Naive thymus-derived CD8-positive, alpha-beta T cell (primary cell): Measurements from ENCODE around the gene KIAA0513. TPM values are rescaled to one million over a fixed set of nuclear protein-coding genes. Genes with fewer than 3 reads are reported as not detected.
A peak's percentile ranks its signal among the peaks of the same experiment; 100 is the strongest.

ENCODE experiments used
- ATAC-seq, 2 donors: fragments of 150-1000 bp; cut with Tn5 transposase in 1 of 2; sonication (Bioruptor Pico), chemical (Tn5 transposase) in 1 of 2; 1 replicate in 1 of 2; 2 replicates in 1 of 2; pipeline ENCODE4 v1.10.0; 2021; ENCODE audit warnings: mild to moderate bottlenecking in 2 of 2, moderate library complexity in 2 of 2
- POLR2A ChIA-PET: fragments of 350-600 bp; sonication (Branson Sonifier 250); formaldehyde crosslinking; loops from one replicate; lab custom pipeline; 2021; ENCODE audit warnings: antibody characterized with exemption; lab: Charles Lee
- DNase-seq, 10 donors: peaks; one replicate each; pipeline versions ENCODE4 v3.0.0 to v3.0.0-alpha.2; 2020 to 2022
- H3K27ac Mint-ChIP-seq, 10 donors: one replicate each; pipeline ENCODE4 v1.8.0; 2020 to 2022; ENCODE audit warnings: mild to moderate bottlenecking in 10 of 10, mixed read lengths in 10 of 10, moderate library complexity in 4 of 10, inconsistent platforms in 1 of 10
- H3K27me3 Mint-ChIP-seq, 5 donors: one replicate each; pipeline ENCODE4 v1.8.0; 2021 to 2022; ENCODE audit warnings: mixed read lengths in 5 of 5
- H3K36me3 Mint-ChIP-seq, 3 donors: one replicate each; pipeline ENCODE4 v1.8.0; 2020 to 2022; ENCODE audit warnings: mixed read lengths in 3 of 3, mild to moderate bottlenecking in 2 of 3, inconsistent platforms in 1 of 3
- H3K4me1 Mint-ChIP-seq, 4 donors: one replicate each; pipeline ENCODE4 v1.8.0; 2021 to 2022; ENCODE audit warnings: mixed read lengths in 4 of 4
- H3K4me3 Mint-ChIP-seq, 10 donors: one replicate each; pipeline ENCODE4 v1.8.0; 2020 to 2022; ENCODE audit warnings: mild to moderate bottlenecking in 10 of 10, mixed read lengths in 10 of 10, moderate library complexity in 6 of 10, inconsistent platforms in 1 of 10
- H3K9me3 Mint-ChIP-seq, 9 donors: one replicate each; pipeline ENCODE4 v1.8.0; 2020 to 2022; ENCODE audit warnings: mixed read lengths in 9 of 9, mild to moderate bottlenecking in 3 of 9, inconsistent platforms in 1 of 9, moderate library complexity in 1 of 9
- polyA plus RNA-seq, 3 donors: library from polyadenylated mRNA; unstranded; fragments of 300-500 nt; fragmentation: Illumina TruSeq; gene quantifications; one replicate each; pipeline ENCODE4 v1.2.3, GENCODE V29; 2021
- total RNA-seq, 8 experiments: library from RNA in 2 of 8; stranded (reverse) in 2 of 8; gene quantifications; one replicate each; pipeline ENCODE4 v1.2.3 and lab custom pipeline; 2021 to 2026

The KIAA0513 gene
- total and polyA plus RNA-seq, 5 experiments from 2014 or later: 4.5 to 15.1 (median 12.1) TPM

GRCh38 chr16:85056211-85056748, 28.7 kb downstream of the KIAA0513 start:
- peak overlapping the region; percentile 92 to 99 (median 96) for H3K27ac Mint-ChIP-seq
- no peaks in the 10 kb centered on the region for H3K27me3 Mint-ChIP-seq
- H3K4me1 Mint-ChIP-seq: peaks cover 28 to 76% (median 47%) of the 10 kb centered on the region in 4 donors
- no peaks in the 10 kb centered on the region for H3K9me3 Mint-ChIP-seq
- no peak for DNase-seq
- peaks cover 0 to 3% (median 0%) of the 10 kb centered on the region in 3 donors for H3K36me3 Mint-ChIP-seq
- peak overlapping the region; percentile 77 to 92 (median 82) for H3K4me3 Mint-ChIP-seq
- ATAC-seq: no peak
- POLR2A ChIA-PET: interaction anchor here (0.6 to 3.1 kb wide), 12 partner anchors 9 to 538 kb away, joined by 3 to 35 read pairs (median 6); partner anchors contain the start of genes KIAA0513 and ZDHHC7

GRCh38 chr16:85057212-85057889, 29.8 kb downstream of the KIAA0513 start:
- no peak for ATAC-seq
- peaks cover 32 to 83% (median 55%) of the 10 kb centered on the region in 4 donors for H3K4me1 Mint-ChIP-seq
- POLR2A ChIA-PET: interaction anchor here (0.6 to 2.4 kb wide), 4 partner anchors 19 to 732 kb away, joined by 4 to 24 read pairs (median 4); partner anchors contain the start of gene ZDHHC7

GRCh38 chr16:85057948-85058347, 30.4 kb downstream of the KIAA0513 start:
- no peaks in the 10 kb centered on the region for H3K9me3 Mint-ChIP-seq
- peaks cover 33 to 86% (median 60%) of the 10 kb centered on the region in 4 donors for H3K4me1 Mint-ChIP-seq
- H3K27ac Mint-ChIP-seq: peak overlapping the region; percentile 92 to 99 (median 96)
- peak overlapping the region in 8 of 10 donors; percentile 31 to 82 (median 66) for H3K4me3 Mint-ChIP-seq
- no peak for DNase-seq
- no peaks in the 10 kb centered on the region for H3K36me3 Mint-ChIP-seq
- H3K27me3 Mint-ChIP-seq: peaks cover 0 to 1% (median 0%) of the 10 kb centered on the region in 5 donors
- POLR2A ChIA-PET: interaction anchor here (0.6 to 0.7 kb wide), 2 partner anchors 29 to 732 kb away, joined by 4 read pairs; no protein-coding TSS in a partner anchor
- no peak for ATAC-seq

More at GRCh38 chr16:85057212-85057889, 29.8 kb downstream of the KIAA0513 start:
- peak overlapping the region; percentile 92 to 99 (median 96) for H3K27ac Mint-ChIP-seq
- H3K36me3 Mint-ChIP-seq: no peaks in the 10 kb centered on the region
- DNase-seq: no peak
- H3K27me3 Mint-ChIP-seq: peaks cover 0 to 1% (median 0%) of the 10 kb centered on the region in 5 donors
- peak overlapping the region; percentile 29 to 92 (median 79) for H3K4me3 Mint-ChIP-seq
- no peaks in the 10 kb centered on the region for H3K9me3 Mint-ChIP-seq

- Mint-ChIP-seq H3K27me3 (peaks cover 0 to 1% (median 0%) of the 10 kb centered on the region in 5 donors), H3K4me1 (peaks cover 34 to 88% (median 61%) of the 10 kb centered on the region in 4 donors), H3K27ac (peak overlapping the region; percentile 17 to 99 (median 81)), H3K9me3 (no peaks in the 10 kb centered on the region), H3K36me3 (no peaks in the 10 kb centered on the region), H3K4me3 (no peak overlapping the region)
- DNase-seq (no peak), ATAC-seq (no peak)
- POLR2A ChIA-PET: no interaction called here
These were observed 31.3 kb downstream of the KIAA0513 start for GRCh38 chr16:85058909-85059308.

GRCh38 chr16:85061566-85061965, 34.0 kb downstream of the KIAA0513 start:
- peaks cover 28 to 73% (median 43%) of the 10 kb centered on the region in 4 donors for H3K4me1 Mint-ChIP-seq
- POLR2A ChIA-PET: interaction anchor here (1.1 kb wide), 1 partner anchor 50 kb away, joined by 3 read pairs; the partner anchor contains the start of gene ZDHHC7
- DNase-seq: peak in 1 of 10 donors; percentile 35

GRCh38 chr16:85062323-85062722, 34.7 kb downstream of the KIAA0513 start:
- no peaks in the 10 kb centered on the region for H3K9me3 Mint-ChIP-seq
- H3K36me3 Mint-ChIP-seq: peaks cover 0 to 15% (median under 1%) of the 10 kb centered on the region in 3 donors
- H3K27me3 Mint-ChIP-seq: peaks cover 0 to 1% (median 0%) of the 10 kb centered on the region in 5 donors
- peak overlapping the region in 2 of 10 donors; percentile 46 to 53 for H3K4me3 Mint-ChIP-seq
- POLR2A ChIA-PET: interaction anchor here (1.1 kb wide), 1 partner anchor 51 kb away, joined by 3 read pairs; the partner anchor contains the start of gene ZDHHC7
- ATAC-seq: no peak
- peak overlapping the region in 6 of 10 donors; percentile 32 to 94 (median 78) for H3K27ac Mint-ChIP-seq
- peaks cover 21 to 67% (median 35%) of the 10 kb centered on the region in 4 donors for H3K4me1 Mint-ChIP-seq
- DNase-seq: no peak

More at GRCh38 chr16:85061566-85061965, 34.0 kb downstream of the KIAA0513 start:
- peaks cover 0 to 7% (median 0%) of the 10 kb centered on the region in 3 donors for H3K36me3 Mint-ChIP-seq
- H3K4me3 Mint-ChIP-seq: peak overlapping the region in 4 of 10 donors; percentile 20 to 55 (median 49)
- no peaks in the 10 kb centered on the region for H3K9me3 Mint-ChIP-seq
- ATAC-seq: peak; percentile 35 to 70
- H3K27me3 Mint-ChIP-seq: peaks cover 0 to 1% (median 0%) of the 10 kb centered on the region in 5 donors
- H3K27ac Mint-ChIP-seq: peak overlapping the region in 7 of 10 donors; percentile 10 to 94 (median 74)

GRCh38 chr16:85062845-85063244, 35.2 kb downstream of the KIAA0513 start:
- peaks cover 0 to 1% (median 0%) of the 10 kb centered on the region in 5 donors for H3K27me3 Mint-ChIP-seq
- POLR2A ChIA-PET: no interaction called here
- peaks cover 17 to 62% (median 30%) of the 10 kb centered on the region in 4 donors for H3K4me1 Mint-ChIP-seq
- no peak overlapping the region for H3K4me3 Mint-ChIP-seq
- peak overlapping the region in 2 of 10 donors; percentile 78 to 89 for H3K27ac Mint-ChIP-seq
- ATAC-seq (no peak), DNase-seq (no peak)
- no peaks in the 10 kb centered on the region for H3K9me3 Mint-ChIP-seq
- H3K36me3 Mint-ChIP-seq: peaks cover 0 to 19% (median 2%) of the 10 kb centered on the region in 3 donors

- H3K36me3 Mint-ChIP-seq: peaks cover 0 to 32% (median 7%) of the 10 kb centered on the region in 3 donors
- ATAC-seq (no peak), DNase-seq (no peak)
- H3K27ac Mint-ChIP-seq: no peak overlapping the region
- POLR2A ChIA-PET: no interaction called here
- H3K9me3 Mint-ChIP-seq: no peaks in the 10 kb centered on the region
- peak overlapping the region in 1 of 10 donors; percentile 72 for H3K4me3 Mint-ChIP-seq
- peaks cover 0 to 1% (median 0%) of the 10 kb centered on the region in 5 donors for H3K27me3 Mint-ChIP-seq
- peaks cover 17 to 49% (median 22%) of the 10 kb centered on the region in 4 donors for H3K4me1 Mint-ChIP-seq
These were observed 36.6 kb downstream of the KIAA0513 start for GRCh38 chr16:85064186-85064585.

- H3K27me3 Mint-ChIP-seq: peaks cover 0 to 1% (median 0%) of the 10 kb centered on the region in 5 donors
- H3K9me3 Mint-ChIP-seq: no peaks in the 10 kb centered on the region
- peak overlapping the region in 1 of 10 donors; percentile 42 for H3K27ac Mint-ChIP-seq
- no peak overlapping the region for H3K4me3 Mint-ChIP-seq
- ATAC-seq: no peak
- H3K36me3 Mint-ChIP-seq: peaks cover 0 to 37% (median 12%) of the 10 kb centered on the region in 3 donors
- peaks cover 17 to 39% (median 22%) of the 10 kb centered on the region in 4 donors for H3K4me1 Mint-ChIP-seq
- POLR2A ChIA-PET: no interaction called here
- no peak for DNase-seq
These were observed 37.5 kb downstream of the KIAA0513 start for GRCh38 chr16:85065099-85065498.

GRCh38 chr16:85066346-85066885, 38.8 kb downstream of the KIAA0513 start:
- H3K36me3 Mint-ChIP-seq: peaks cover 0 to 47% (median 20%) of the 10 kb centered on the region in 3 donors
- peaks cover 14 to 38% (median 19%) of the 10 kb centered on the region in 4 donors for H3K4me1 Mint-ChIP-seq
- H3K9me3 Mint-ChIP-seq: no peaks in the 10 kb centered on the region
- H3K4me3 Mint-ChIP-seq: no peak overlapping the region
- H3K27me3 Mint-ChIP-seq: peaks cover 0 to 1% (median 0%) of the 10 kb centered on the region in 5 donors
- POLR2A ChIA-PET: interaction anchor here (1.4 kb wide), 1 partner anchor 39 kb away, joined by 3 read pairs; the partner anchor contains the start of gene KIAA0513
- ATAC-seq (no peak), DNase-seq (no peak)
- H3K27ac Mint-ChIP-seq: peak overlapping the region in 1 of 10 donors; percentile 12

- H3K27ac Mint-ChIP-seq: no peak overlapping the region
- H3K4me3 Mint-ChIP-seq: no peak overlapping the region
- H3K9me3 Mint-ChIP-seq: no peaks in the 10 kb centered on the region
- no peak for DNase-seq
- POLR2A ChIA-PET: interaction anchor here (1.4 kb wide), 1 partner anchor 40 kb away, joined by 3 read pairs; the partner anchor contains the start of gene KIAA0513
- H3K36me3 Mint-ChIP-seq: peaks cover 0 to 54% (median 25%) of the 10 kb centered on the region in 3 donors
- peaks cover 0 to under 1% (median 0%) of the 10 kb centered on the region in 5 donors for H3K27me3 Mint-ChIP-seq
- ATAC-seq: no peak
- H3K4me1 Mint-ChIP-seq: peaks cover 12 to 32% (median 13%) of the 10 kb centered on the region in 4 donors
These were observed 39.4 kb downstream of the KIAA0513 start for GRCh38 chr16:85067024-85067423.

- Mint-ChIP-seq H3K27me3 (no peaks in the 10 kb centered on the region), H3K4me3 (no peak overlapping the region), H3K4me1 (peaks cover 8 to 28% (median 9%) of the 10 kb centered on the region in 4 donors), H3K27ac (no peak overlapping the region), H3K36me3 (peaks cover 0 to 54% (median 27%) of the 10 kb centered on the region in 3 donors), H3K9me3 (no peaks in the 10 kb centered on the region)
- POLR2A ChIA-PET: interaction anchor here (1.4 kb wide), 1 partner anchor 40 kb away, joined by 3 read pairs; the partner anchor contains the start of gene KIAA0513
- no peak for ATAC-seq
- no peak for DNase-seq
These were observed 39.8 kb downstream of the KIAA0513 start for GRCh38 chr16:85067426-85067825.
